22Rv1 (cell line): ENCODE data around the gene EVL.

Source experiments
- CTCF ChIP-seq: fragments of 450-650 bp; IDR thresholded peaks from 2 replicates; pipeline ENCODE4 v1.5.1; 2017; ENCODE audit warnings: mild to moderate bottlenecking
- ZFX ChIP-seq: fragments of 450-650 bp; IDR thresholded peaks from 2 replicates; pipeline ENCODE4 v1.6.1; 2017; ENCODE audit warnings: antibody characterized with exemption, borderline replicate concordance

DNA sequence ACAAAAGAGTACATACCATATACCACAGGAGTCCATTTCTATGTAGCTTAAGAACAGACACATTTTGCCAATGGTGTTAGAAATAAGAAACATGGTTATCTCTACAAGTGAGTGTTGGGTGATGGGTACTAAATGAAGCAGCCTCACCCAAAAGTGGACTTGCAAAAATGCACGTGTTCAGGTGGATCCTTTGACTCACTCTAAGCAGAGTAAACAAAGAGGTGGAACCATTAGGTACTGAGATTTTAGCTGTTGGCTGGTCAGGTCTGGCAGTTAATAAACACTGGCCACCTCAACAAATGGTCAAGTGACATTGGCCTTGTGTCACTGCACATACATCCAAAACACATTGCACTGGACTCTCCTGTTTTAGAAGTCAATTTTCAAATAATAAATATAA lies 27.6 kb downstream of the EVL start:
- TF ChIP-seq CTCF = no peak
- TF ChIP-seq ZFX = no peak
